Spleen (tissue), 7 donors: ENCODE results near the gene EXOC6B.

ENCODE experiments used
- CTCF ChIP-seq, 11 experiments: fragments of 200-600 bp in 7 of 11; fragments of 450-650 bp in 4 of 11; sonication (generic) in 4 of 11; IDR thresholded peaks in 8 of 11; conservative IDR thresholded peaks in 3 of 11; 1 replicate in 7 of 11; 2 replicates in 4 of 11; pipeline versions ENCODE4 v1.4.0 to v1.8.0; 2016 to 2021; ENCODE audit warnings: antibody characterized with exemption in 11 of 11, inconsistent platforms in 4 of 11, mild to moderate bottlenecking in 1 of 11
- POLR2A ChIP-seq, 3 donors: fragments of 450-650 bp; IDR thresholded peaks; one replicate each; pipeline ENCODE4 v1.5.1; 2017; ENCODE audit warnings: antibody characterized with exemption in 3 of 3, mild to moderate bottlenecking in 1 of 3
- POLR2AphosphoS5 ChIP-seq, 3 donors: sonication (generic); formaldehyde crosslinking; IDR thresholded peaks; one replicate each; pipeline ENCODE4 v1.5.1; 2017; ENCODE audit warnings: antibody characterized with exemption in 3 of 3
- donor health status: DM: no; HTN: no; CAD: no; lungs with moderate emphysema.
- donor health status: DM: no; HTN: no; CAD: no.
- donor health status: DM: no; HTN: no; CAD: no.

GRCh38 chr2:72165792-72166191 is 660.0 kb downstream of the EXOC6B start:
- TF ChIP-seq POLR2A (IDR thresholded peaks at IDR 0.05) (no peak), CTCF (IDR thresholded peaks at IDR 0.05 in 8 of 11, conservative IDR thresholded peaks at IDR 0.05 in 3 of 11) (no peak), POLR2AphosphoS5 (IDR thresholded peaks at IDR 0.05) (no peak)
